ENCODE results near the gene PPP2CA.

DNA sequence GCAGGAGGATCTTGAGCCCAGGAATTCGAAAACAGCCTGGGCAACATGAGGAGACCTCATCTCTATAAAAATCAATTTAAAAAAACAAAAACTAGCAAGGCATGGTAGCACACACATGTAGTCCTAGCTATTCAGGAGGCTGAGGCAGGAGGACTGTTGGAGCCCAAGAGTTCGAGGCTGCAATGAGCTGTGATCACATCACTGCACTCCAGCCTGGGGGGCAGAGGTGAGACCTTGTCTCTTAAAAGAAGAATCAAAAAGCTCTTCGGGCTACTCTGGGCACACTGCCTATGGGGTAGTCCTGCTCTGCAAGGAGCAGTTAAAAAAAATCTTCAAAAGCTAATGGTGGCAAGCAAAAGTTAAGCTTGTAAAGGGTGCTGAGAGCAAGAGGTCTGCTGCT is 72.6 kb downstream of the PPP2CA start:
- TF ChIP-seq CTCF (IDR thresholded peaks at IDR 0.05) = no peak
- TF ChIP-seq POLR2A (IDR thresholded peaks at IDR 0.05) = no peak
